Esophagus muscularis mucosa (tissue), 3 donors: ENCODE measurements around the gene RSBN1L.

Source experiments
- CTCF ChIP-seq, 3 experiments: fragments of 200-600 bp in 2 of 3; fragments of 450-650 bp in 1 of 3; sonication (generic) in 2 of 3; IDR thresholded peaks; one replicate each; pipeline ENCODE4 v1.5.1; 2017 to 2019; ENCODE audit warnings: antibody characterized with exemption in 3 of 3, mild to moderate bottlenecking in 2 of 3, moderate library complexity in 1 of 3
- POLR2A ChIP-seq: fragments of 450-650 bp; IDR thresholded peaks from one replicate; pipeline ENCODE4 v1.6.1; 2017; ENCODE audit warnings: antibody characterized with exemption, moderate library complexity, mild to moderate bottlenecking, low read depth
- POLR2AphosphoS5 ChIP-seq, 2 donors: sonication (generic); formaldehyde crosslinking; IDR thresholded peaks; one replicate each; pipeline ENCODE4 v1.6.1; 2017; ENCODE audit warnings: antibody characterized with exemption in 2 of 2

GRCh38 chr7:77771901-77772300, 75.6 kb downstream of the RSBN1L start:
- TF ChIP-seq CTCF (IDR thresholded peaks at IDR 0.05) (no peak), POLR2A (no peak), POLR2AphosphoS5 (IDR thresholded peaks at IDR 0.05) (no peak)
